Neural cell (in vitro differentiated cells): ENCODE measurements around the gene GALNT15. TPM values are rescaled to one million over a fixed set of nuclear protein-coding genes. Genes with fewer than 3 reads are reported as not detected.

ENCODE experiments used
- H2AFZ ChIP-seq: fragments of 200-600, 300-800 bp; sonication (generic), shearing (Covaris generic); 2 replicates; pipeline ENCODE4 v1.6.0; 2014; ENCODE audit warnings: low read depth, mild to moderate bottlenecking, antibody characterized with exemption, low read length, moderate library complexity
- H3F3A ChIP-seq: fragments of 200-600 bp; shearing (Covaris generic); 2 replicates; pipeline ENCODE4 v1.6.1; 2016; ENCODE audit warnings: mild to moderate bottlenecking, moderate library complexity, mixed read lengths, antibody characterized with exemption, low read length; ENCODE audit not compliant: insufficient read depth, poor library complexity, severe bottlenecking
- H3K27ac ChIP-seq: fragments of 200-600, 300-800 bp; sonication (generic), shearing (Covaris generic); 2 replicates; pipeline ENCODE4 v1.5.1; 2014; ENCODE audit warnings: mild to moderate bottlenecking, low read length, moderate library complexity
- H3K27me3 ChIP-seq: fragments of 300-800, 200-600 bp; sonication (generic), shearing (Covaris generic); 2 replicates; pipeline ENCODE4 v1.6.0; 2014; ENCODE audit warnings: mild to moderate bottlenecking, low read depth, low read length, moderate library complexity; ENCODE audit not compliant: insufficient read depth
- H3K36me3 ChIP-seq: fragments of 300-800, 200-600 bp; sonication (generic), shearing (Covaris generic); 2 replicates; pipeline ENCODE4 v1.5.1; 2014; ENCODE audit warnings: mild to moderate bottlenecking, antibody characterized with exemption, low read length, moderate library complexity; ENCODE audit not compliant: insufficient read depth
- H3K4me2 ChIP-seq: fragments of 300-800, 200-600 bp; sonication (generic), shearing (Covaris generic); 2 replicates; pipeline ENCODE4 v1.6.0; 2014; ENCODE audit warnings: mild to moderate bottlenecking, low read length
- H3K4me3 ChIP-seq: fragments of 300-800, 200-600 bp; sonication (generic), shearing (Covaris generic); 2 replicates; pipeline ENCODE4 v1.5.1; 2014; ENCODE audit warnings: mild to moderate bottlenecking, low read length, moderate library complexity
- H3K79me2 ChIP-seq: fragments of 200-600 bp; shearing (Covaris generic); replicated peaks from 2 replicates; pipeline ENCODE4 v1.6.0; 2014; ENCODE audit warnings: mild to moderate bottlenecking, low read length, moderate library complexity; ENCODE audit not compliant: insufficient read depth
- H3K9ac ChIP-seq: fragments of 300-800, 200-600 bp; sonication (generic), shearing (Covaris generic); 2 replicates; pipeline ENCODE4 v1.6.1; 2016; ENCODE audit warnings: mild to moderate bottlenecking, low read length, mixed read lengths
- H3K9me2 ChIP-seq: fragments of 200-600 bp; shearing (Covaris generic); 2 replicates; pipeline ENCODE4 v1.6.1; 2016; ENCODE audit warnings: mild to moderate bottlenecking, low read length, mixed read lengths; ENCODE audit not compliant: insufficient read depth
- H3K9me3 ChIP-seq: fragments of 200-600, 300-800 bp; sonication (generic), shearing (Covaris generic); 2 replicates; pipeline ENCODE4 v1.6.1; 2016; ENCODE audit warnings: mild to moderate bottlenecking, mixed run types, low read length, moderate library complexity, mixed read lengths
- H4K20me1 ChIP-seq: fragments of 200-600 bp; shearing (Covaris generic); 2 replicates; pipeline ENCODE4 v1.6.1; 2016; ENCODE audit warnings: mild to moderate bottlenecking, mixed run types; ENCODE audit not compliant: insufficient read depth
- EP300 ChIP-seq: fragments of 450-650 bp; conservative IDR thresholded peaks from 2 replicates; pipeline ENCODE4 v1.6.1; 2014; ENCODE audit warnings: antibody characterized with exemption, mild to moderate bottlenecking, moderate library complexity; ENCODE audit not compliant: poor library complexity, severe bottlenecking
- EZH2 ChIP-seq: fragments of 200-600, 300-800 bp; shearing (Covaris generic), sonication (generic); IDR thresholded peaks from 2 replicates; pipeline ENCODE4 v1.6.1; 2014; ENCODE audit warnings: antibody characterized with exemption, low read length, borderline replicate concordance, mild to moderate bottlenecking; ENCODE audit not compliant: insufficient read depth, poor library complexity, severe bottlenecking
- MXI1 ChIP-seq: fragments of 450-650 bp; conservative IDR thresholded peaks from 2 replicates; pipeline ENCODE4 v1.6.1; 2014; ENCODE audit warnings: antibody characterized with exemption, mild to moderate bottlenecking; ENCODE audit not compliant: poor library complexity, severe bottlenecking
- POLR2AphosphoS5 ChIP-seq: IDR thresholded peaks from 2 replicates; pipeline ENCODE4 v1.6.1; 2012
- RAD21 ChIP-seq: fragments of 450-650 bp; conservative IDR thresholded peaks from 2 replicates; pipeline ENCODE4 v1.6.1; 2014; ENCODE audit warnings: antibody characterized with exemption, mild to moderate bottlenecking, moderate library complexity
- REST ChIP-seq: IDR thresholded peaks from 2 replicates; pipeline ENCODE4 v1.6.1; 2012; ENCODE audit warnings: borderline replicate concordance
- SMC3 ChIP-seq: fragments of 450-650 bp; conservative IDR thresholded peaks from 2 replicates; pipeline ENCODE4 v1.6.1; 2014; ENCODE audit warnings: antibody characterized with exemption, mild to moderate bottlenecking, moderate library complexity; ENCODE audit not compliant: poor library complexity
- TAF1 ChIP-seq: IDR thresholded peaks from 2 replicates; pipeline ENCODE4 v1.6.1; 2012; ENCODE audit warnings: low read depth
- polyA plus RNA-seq: library from polyadenylated mRNA; depleted of rRNA; stranded (reverse); fragments of >200 nt; gene quantifications from 2 replicates; pipeline ENCODE4 v1.2.3, GENCODE V29; 2014
- TF ChIP-seq, protein P1 (sequence below): fragments of 450-650 bp; IDR thresholded peaks from 2 replicates; pipeline ENCODE4 v1.5.1; 2014; ENCODE audit warnings: antibody characterized with exemption, mild to moderate bottlenecking, moderate library complexity; ENCODE audit not compliant: poor library complexity, severe bottlenecking

The GALNT15 gene
- polyA plus RNA-seq, 1 donor from 2014 or later: 1.5 TPM

GRCh38 chr3:16239780-16240179, 65.3 kb downstream of the GALNT15 start:
- Histone ChIP-seq H3F3A (no peaks in the 10 kb centered on the region), H3K9ac (no peak overlapping the region)
- TF ChIP-seq, protein P1, sequence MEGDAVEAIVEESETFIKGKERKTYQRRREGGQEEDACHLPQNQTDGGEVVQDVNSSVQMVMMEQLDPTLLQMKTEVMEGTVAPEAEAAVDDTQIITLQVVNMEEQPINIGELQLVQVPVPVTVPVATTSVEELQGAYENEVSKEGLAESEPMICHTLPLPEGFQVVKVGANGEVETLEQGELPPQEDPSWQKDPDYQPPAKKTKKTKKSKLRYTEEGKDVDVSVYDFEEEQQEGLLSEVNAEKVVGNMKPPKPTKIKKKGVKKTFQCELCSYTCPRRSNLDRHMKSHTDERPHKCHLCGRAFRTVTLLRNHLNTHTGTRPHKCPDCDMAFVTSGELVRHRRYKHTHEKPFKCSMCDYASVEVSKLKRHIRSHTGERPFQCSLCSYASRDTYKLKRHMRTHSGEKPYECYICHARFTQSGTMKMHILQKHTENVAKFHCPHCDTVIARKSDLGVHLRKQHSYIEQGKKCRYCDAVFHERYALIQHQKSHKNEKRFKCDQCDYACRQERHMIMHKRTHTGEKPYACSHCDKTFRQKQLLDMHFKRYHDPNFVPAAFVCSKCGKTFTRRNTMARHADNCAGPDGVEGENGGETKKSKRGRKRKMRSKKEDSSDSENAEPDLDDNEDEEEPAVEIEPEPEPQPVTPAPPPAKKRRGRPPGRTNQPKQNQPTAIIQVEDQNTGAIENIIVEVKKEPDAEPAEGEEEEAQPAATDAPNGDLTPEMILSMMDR: no peak
- TF ChIP-seq EZH2 (no peak), EP300 (no peak), SMC3 (no peak), RAD21 (no peak), TAF1 (no peak), POLR2AphosphoS5 (no peak), REST (no peak), MXI1 (no peak)

GRCh38 chr3:16240229-16241023, 65.9 kb downstream of the GALNT15 start:
- Histone ChIP-seq H3K4me3 (no peak overlapping the region), H4K20me1 (no peaks in the 10 kb centered on the region), H3K27me3 (no peaks in the 10 kb centered on the region), H3F3A (no peaks in the 10 kb centered on the region), H3K9ac (no peak overlapping the region), H3K9me2 (no peaks in the 10 kb centered on the region), H3K36me3 (no peaks in the 10 kb centered on the region), H2AFZ (no peak overlapping the region), H3K79me2 (no peaks in the 10 kb centered on the region), H3K9me3 (no peaks in the 10 kb centered on the region), H3K27ac (no peak overlapping the region), H3K4me2 (no peak overlapping the region)
- TF ChIP-seq EP300 (no peak), MXI1 (no peak), TAF1 (no peak), SMC3 (no peak), POLR2AphosphoS5 (no peak), REST (no peak), RAD21 (no peak), EZH2 (no peak)
- TF ChIP-seq, protein P1: no peak

More at GRCh38 chr3:16239780-16240179, 65.3 kb downstream of the GALNT15 start:
- H3K27ac ChIP-seq: no peak overlapping the region
- no peaks in the 10 kb centered on the region for H3K27me3 ChIP-seq
- H3K79me2 ChIP-seq: no peaks in the 10 kb centered on the region
- no peaks in the 10 kb centered on the region for H3K36me3 ChIP-seq
- no peaks in the 10 kb centered on the region for H4K20me1 ChIP-seq
- no peaks in the 10 kb centered on the region for H3K9me2 ChIP-seq
- no peak overlapping the region for H3K4me2 ChIP-seq
- no peaks in the 10 kb centered on the region for H3K9me3 ChIP-seq
- no peak overlapping the region for H2AFZ ChIP-seq
- H3K4me3 ChIP-seq: no peak overlapping the region
